Right lobe of liver (tissue), 4 donors: ENCODE results near the gene TUFT1.

Experiments used
- CTCF ChIP-seq, 4 donors: fragments of 200-600 bp in 3 of 4; fragments of 450-650 bp in 1 of 4; IDR thresholded peaks; one replicate each; pipeline versions ENCODE4 v1.5.1 to v1.8.0; 2016 to 2022; ENCODE audit warnings: antibody characterized with exemption in 4 of 4, mild to moderate bottlenecking in 2 of 4
- POLR2A ChIP-seq: fragments of 450-650 bp; IDR thresholded peaks from one replicate; pipeline ENCODE4 v1.6.1; 2017; ENCODE audit warnings: antibody characterized with exemption, mild to moderate bottlenecking
- donor health status: DM: no; HTN: no; CAD: no.
- donor health status: DM: no; HTN: no; CAD: no.
- donor health status: DM: no; HTN: yes; CAD: no.

GRCh38 chr1:151514366-151514765 lies 25.7 kb upstream of the TUFT1 start:
- TF ChIP-seq CTCF (IDR thresholded peaks at IDR 0.05), result no peak
- TF ChIP-seq POLR2A, result no peak
